IMR-90 (cell line): ENCODE measurements around the gene HES4. TPM values are rescaled to one million over a fixed set of nuclear protein-coding genes. Genes with fewer than 3 reads are reported as not detected.

Experiments
- ATAC-seq: fragments of 200-7000 bp; cut with Tn5 transposase; 2 replicates; pipeline ENCODE4 v1.9.1; 2020; ENCODE audit warnings: low read depth, mild to moderate bottlenecking, moderate library complexity
- BruUV-seq: library from RNA; stranded (reverse); fragments of 400-500 nt; replicated peaks from 2 replicates; lab custom pipeline; 2021; lab: Mats Ljungman, UMichigan
- CTCF ChIA-PET: fragments of 300-600 bp; formaldehyde crosslinking; extraction: SDS; loops from one replicate; lab custom pipeline; 2021; ENCODE audit warnings: antibody characterized with exemption; lab: Yijun Ruan, JAX
- POLR2A ChIA-PET: fragments of 300-600 bp; sonication (Branson Sonifier 250); formaldehyde crosslinking; loops from one replicate; lab custom pipeline; 2022; ENCODE audit warnings: antibody characterized with exemption; ENCODE audit not compliant: unreplicated experiment; lab: Charles Lee
- DNase-seq: peaks from one replicate; pipeline ENCODE4 v3.0.0; 2013
- H2AFZ ChIP-seq: replicated peaks from 2 replicates; pipeline ENCODE3; 2013; ENCODE audit warnings: low read length, mild to moderate bottlenecking; ENCODE audit not compliant: poor library complexity
- H2AK5ac ChIP-seq: 2 replicates; pipeline ENCODE4 v1.6.1; 2013; ENCODE audit warnings: low read depth, low read length, inconsistent platforms
- H2AK9ac ChIP-seq: replicated peaks from 2 replicates; pipeline ENCODE3; 2013; ENCODE audit warnings: mild to moderate bottlenecking, low read depth, low read length, moderate library complexity; ENCODE audit not compliant: poor library complexity
- H2BK120ac ChIP-seq: 2 replicates; pipeline ENCODE4 v1.6.1; 2013; ENCODE audit warnings: low read depth, low read length, inconsistent platforms
- H2BK15ac ChIP-seq: 3 replicates; pipeline ENCODE4 v1.6.1; 2013; ENCODE audit warnings: low read depth, low read length, inconsistent platforms
- H2BK20ac ChIP-seq: 2 replicates; pipeline ENCODE4 v1.6.1; 2013; ENCODE audit warnings: low read depth, mild to moderate bottlenecking, inconsistent platforms, low read length, moderate library complexity
- H2BK5ac ChIP-seq: 2 replicates; pipeline ENCODE4 v1.6.1; 2013; ENCODE audit warnings: mild to moderate bottlenecking, low read depth, low read length, inconsistent platforms; ENCODE audit not compliant: poor library complexity, severe bottlenecking
- H3K14ac ChIP-seq: replicated peaks from 2 replicates; pipeline ENCODE4 v1.6.1; 2013; ENCODE audit warnings: low read depth, low read length, inconsistent platforms
- H3K18ac ChIP-seq: 2 replicates; pipeline ENCODE4 v1.6.1; 2013; ENCODE audit warnings: low read depth, low read length, control low read depth
- H3K23ac ChIP-seq: 2 replicates; pipeline ENCODE4 v1.6.1; 2013; ENCODE audit warnings: low read depth, low read length, inconsistent platforms
- H3K27ac ChIP-seq: 2 replicates; pipeline ENCODE4 v1.5.1; 2013; ENCODE audit warnings: mild to moderate bottlenecking, control low read depth, low read length; ENCODE audit not compliant: insufficient read depth
- H3K27me3 ChIP-seq: 2 replicates; pipeline ENCODE4 v1.6.1; 2013; ENCODE audit warnings: low read length; ENCODE audit not compliant: control insufficient read depth, insufficient read depth
- H3K36me3 ChIP-seq: 2 replicates; pipeline ENCODE4 v1.6.1; 2013; ENCODE audit warnings: low read length, mixed read lengths; ENCODE audit not compliant: control insufficient read depth, insufficient read depth
- H3K4ac ChIP-seq: 2 replicates; pipeline ENCODE4 v1.6.1; 2013; ENCODE audit warnings: low read depth, low read length, inconsistent platforms
- H3K4me1 ChIP-seq: 2 replicates; pipeline ENCODE4 v1.6.1; 2013; ENCODE audit warnings: low read length, mixed read lengths; ENCODE audit not compliant: control insufficient read depth, insufficient read depth
- H3K4me2 ChIP-seq: 2 replicates; pipeline ENCODE4 v1.6.1; 2013; ENCODE audit warnings: low read depth, mild to moderate bottlenecking, control low read depth, low read length, moderate library complexity
- H3K4me3 ChIP-seq: 2 replicates; pipeline ENCODE4 v1.5.1; 2013; ENCODE audit warnings: low read depth, mild to moderate bottlenecking, control low read depth, low read length, moderate library complexity; ENCODE audit not compliant: insufficient read depth
- H3K56ac ChIP-seq: 2 replicates; pipeline ENCODE4 v1.6.1; 2013; ENCODE audit warnings: low read length, inconsistent platforms; ENCODE audit not compliant: insufficient read depth; ENCODE audit errors: extremely low read depth
- H3K79me1 ChIP-seq, 2 experiments: 2 replicates each; pipeline ENCODE4 v1.6.1; 2013; ENCODE audit warnings: low read length in 2 of 2, inconsistent platforms in 1 of 2, low read depth in 1 of 2
- H3K9ac ChIP-seq: 2 replicates; pipeline ENCODE4 v1.6.1; 2013; ENCODE audit warnings: low read depth, low read length, control low read depth
- H3K9me1 ChIP-seq: 2 replicates; pipeline ENCODE4 v1.6.1; 2013; ENCODE audit warnings: low read length, inconsistent platforms; ENCODE audit not compliant: insufficient read depth
- H3K9me3 ChIP-seq: 2 replicates; pipeline ENCODE4 v1.6.1; 2013; ENCODE audit warnings: low read length; ENCODE audit not compliant: control insufficient read depth, insufficient read depth
- H4K20me1 ChIP-seq: 2 replicates; pipeline ENCODE4 v1.6.1; 2013; ENCODE audit warnings: low read length, inconsistent platforms; ENCODE audit not compliant: insufficient read depth
- H4K5ac ChIP-seq: 2 replicates; pipeline ENCODE4 v1.6.1; 2013; ENCODE audit warnings: mild to moderate bottlenecking, low read depth, low read length, control low read depth
- H4K8ac ChIP-seq, 2 experiments: 2 replicates each; pipeline ENCODE4 v1.6.1; 2013; ENCODE audit warnings: low read depth in 2 of 2, low read length in 2 of 2, control low read depth in 1 of 2, inconsistent platforms in 1 of 2
- H4K91ac ChIP-seq: 2 replicates; pipeline ENCODE4 v1.6.1; 2013; ENCODE audit warnings: low read depth, low read length, inconsistent platforms; ENCODE audit not compliant: insufficient read depth
- BHLHE40 ChIP-seq: fragments of 150-350 bp; IDR thresholded peaks from 2 replicates; pipeline ENCODE4 v1.6.1; 2016; ENCODE audit warnings: mild to moderate bottlenecking, low read depth, low read length
- CEBPB ChIP-seq: IDR thresholded peaks from 2 replicates; pipeline ENCODE4 v1.6.1; 2012; ENCODE audit warnings: low read depth, low read length, improper control_type of control experiment
- CHD1 ChIP-seq: IDR thresholded peaks from 2 replicates; pipeline ENCODE4 v1.6.1; 2012; ENCODE audit warnings: low read depth, low read length, improper control_type of control experiment
- FOS ChIP-seq: fragments of 150-350 bp; IDR thresholded peaks from 2 replicates; pipeline ENCODE4 v1.6.1; 2016; ENCODE audit warnings: low read depth, low read length
- MXI1 ChIP-seq: IDR thresholded peaks from 2 replicates; pipeline ENCODE4 v1.6.1; 2012; ENCODE audit warnings: low read depth, mild to moderate bottlenecking, low read length, moderate library complexity, borderline replicate concordance
- NFE2L2 ChIP-seq: fragments of 150-350 bp; IDR thresholded peaks from 2 replicates; pipeline ENCODE4 v1.6.1; 2016; ENCODE audit warnings: low read depth, mild to moderate bottlenecking, low read length
- RAD21 ChIP-seq: IDR thresholded peaks from 2 replicates; pipeline ENCODE4 v1.6.1; 2012; ENCODE audit warnings: low read length, improper control_type of control experiment
- RCOR1 ChIP-seq: IDR thresholded peaks from 2 replicates; pipeline ENCODE4 v1.6.1; 2012; ENCODE audit warnings: mild to moderate bottlenecking, low read length, improper control_type of control experiment; ENCODE audit not compliant: insufficient replicate concordance
- USF2 ChIP-seq: fragments of 150-350 bp; IDR thresholded peaks from 2 replicates; pipeline ENCODE4 v1.6.1; 2017; ENCODE audit warnings: mild to moderate bottlenecking, antibody characterized with exemption, low read length, low read depth
- WGBS, 2 experiments: methylation state at CpG; one replicate each; pipeline versions ENCODE4 v1.1.5 to v1.1.7; 2013; ENCODE audit warnings: missing lambda C conversion rate in 2 of 2; ENCODE audit not compliant: insufficient read length in 1 of 2; ENCODE audit errors: extremely low coverage in 2 of 2; 5-methylcytosine and 5-hydroxymethylcytosine counted together
- dilution Hi-C: fragments of 300-500 bp; cut with HindIII; formaldehyde crosslinking; loops from one replicate; pipeline ENCODE4 v1.14.3; 2018; ENCODE audit warnings: low sequenced_read_pairs; ENCODE audit not compliant: unreplicated experiment
- in situ Hi-C: fragments of 300-500 bp; cut with MboI; formaldehyde crosslinking; loops from 3 replicates; pipeline ENCODE4 v1.14.3; 2019; ENCODE audit warnings: low sequenced_read_pairs, inconsistent platforms, mixed read lengths
- intact Hi-C: fragments of 100-400 bp; cut with micrococcal nuclease; formaldehyde crosslinking; loops from 2 replicates; pipeline ENCODE4 v1.10.0; 2022
- polyA plus RNA-seq, 3 experiments: library from polyadenylated mRNA; depleted of rRNA; stranded (reverse); fragments of >200 nt; gene quantifications; 2 replicates each; pipeline ENCODE4 v1.2.3, GENCODE V29; 2012; ENCODE audit warnings: low replicate concordance in 1 of 3
- total RNA-seq: library from RNA; depleted of rRNA; stranded (reverse); fragments of >200 nt; gene quantifications from 2 replicates; pipeline ENCODE4 v1.2.3, GENCODE V29; 2012
- TF ChIP-seq, protein P1 (sequence below): fragments of 150-350 bp; IDR thresholded peaks from 2 replicates; pipeline ENCODE4 v1.6.1; 2016; ENCODE audit warnings: low read depth, mild to moderate bottlenecking, low read length, moderate library complexity, borderline replicate concordance

HES4 gene
- total and polyA plus RNA-seq, 2 of the 4 experiments (the other 2 are of a cell fraction): 1.4 to 11.7 TPM

GRCh38 chr1:1021010-1021919 lies 21.4 kb upstream of the HES4 start (continued):
- TF ChIP-seq BHLHE40 (no peak), CHD1 (no peak)

GRCh38 chr1:1020415-1021009 lies 20.6 kb upstream of the HES4 start:
- POLR2A ChIA-PET: interaction anchor here (0.6 kb wide), 2 partner anchors 44 to 243 kb away, joined by 3 to 4 read pairs; no protein-coding TSS in a partner anchor
- no peak overlapping the region for H4K91ac ChIP-seq
- H3K4ac ChIP-seq: peak overlapping the region; percentile 72
- peaks cover 31% of the 10 kb centered on the region for H4K20me1 ChIP-seq
- intact Hi-C loops: no loop called here
- H3K18ac ChIP-seq: no peak overlapping the region
- H2AK5ac ChIP-seq: peak overlapping the region; percentile 91
- H4K5ac ChIP-seq: no peak overlapping the region
- ATAC-seq (peak; percentile 4), DNase-seq (no peak)
- H3K4me3 ChIP-seq: peak overlapping the region; percentile 86
- H2BK5ac ChIP-seq: peak overlapping the region; percentile 53
- CTCF ChIA-PET: no interaction called here
- peaks cover 17% of the 10 kb centered on the region for H3K36me3 ChIP-seq
- H2BK120ac ChIP-seq: no peak overlapping the region
- peak overlapping the region; percentile 83 for H2AFZ ChIP-seq
- peak overlapping the region; percentile 98 for H2AK9ac ChIP-seq
- H3K9me3 ChIP-seq: no peaks in the 10 kb centered on the region
- H3K27me3 ChIP-seq: no peaks in the 10 kb centered on the region
- no peak overlapping the region for H2BK15ac ChIP-seq
- H2BK20ac ChIP-seq: no peak overlapping the region
- H3K56ac ChIP-seq: 0 out of 2 replicates have a peak overlapping the region, but pooled peaks have one; percentile 46
- no TSS peak for BruUV-seq
- in situ Hi-C loops: no loop called here
- H3K9me1 ChIP-seq: peaks cover 2% of the 10 kb centered on the region; the same call in 1 of the 2 replicates
- H4K8ac ChIP-seq: peak overlapping the region in 1 of 2 experiments; percentile 46; a peak in 1 of 4 replicates
- H3K4me1 ChIP-seq: peaks cover 20% of the 10 kb centered on the region
- H3K14ac ChIP-seq: 0 out of 2 replicates have a peak overlapping the region, but pooled peaks have one; percentile 76
- H3K4me2 ChIP-seq: peak overlapping the region; percentile 82
- 0% methylated on average over 13 of the region's 59 CpGs; no CpG with 5 or more reads in 1 of the 2 experiments for WGBS, 2 experiments
- no peak overlapping the region for H3K23ac ChIP-seq
- peak overlapping the region; percentile 53; the same call in 1 of the 2 replicates for H3K27ac ChIP-seq
- dilution Hi-C loops: no loop called here
- peaks cover 16 to 41% of the 10 kb centered on the region in 2 experiments; a peak in 3 of 4 replicates for H3K79me1 ChIP-seq
- H3K9ac ChIP-seq: peak overlapping the region; percentile 45; the same call in 1 of the 2 replicates
- TF ChIP-seq CHD1 (no peak), FOS (no peak), MXI1 (no peak; the same call in 1 of the 2 replicates), RAD21 (no peak), USF2 (no peak), BHLHE40 (no peak), RCOR1 (no peak), CEBPB (no peak), NFE2L2 (no peak)
- TF ChIP-seq, protein P1, sequence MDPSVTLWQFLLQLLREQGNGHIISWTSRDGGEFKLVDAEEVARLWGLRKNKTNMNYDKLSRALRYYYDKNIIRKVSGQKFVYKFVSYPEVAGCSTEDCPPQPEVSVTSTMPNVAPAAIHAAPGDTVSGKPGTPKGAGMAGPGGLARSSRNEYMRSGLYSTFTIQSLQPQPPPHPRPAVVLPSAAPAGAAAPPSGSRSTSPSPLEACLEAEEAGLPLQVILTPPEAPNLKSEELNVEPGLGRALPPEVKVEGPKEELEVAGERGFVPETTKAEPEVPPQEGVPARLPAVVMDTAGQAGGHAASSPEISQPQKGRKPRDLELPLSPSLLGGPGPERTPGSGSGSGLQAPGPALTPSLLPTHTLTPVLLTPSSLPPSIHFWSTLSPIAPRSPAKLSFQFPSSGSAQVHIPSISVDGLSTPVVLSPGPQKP: no peak
